SJSA1 (cell line): ENCODE results near the gene NFIA. TPM values are rescaled to one million over a fixed set of nuclear protein-coding genes. Genes with fewer than 3 reads are reported as not detected.

Experiments used
- DNase-seq, 2 experiments: peaks; one replicate each; pipeline ENCODE4 v3.0.0-alpha.2; 2015 to 2020; ENCODE audit warnings: low spot score in 2 of 2, low read depth in 1 of 2
- H3K27ac ChIP-seq: fragments of 250-450 bp; sonication (Bioruptor Pico); 2 replicates; pipeline ENCODE4 v1.5.1; 2020; ENCODE audit warnings: mild to moderate bottlenecking, moderate library complexity
- H3K27me3 ChIP-seq: fragments of 250-450 bp; sonication (Bioruptor Pico); replicated peaks from 2 replicates; pipeline ENCODE4 v1.5.1; 2020; ENCODE audit warnings: mild to moderate bottlenecking, moderate library complexity
- H3K36me3 ChIP-seq: fragments of 250-450 bp; sonication (Bioruptor Pico); 2 replicates; pipeline ENCODE4 v1.5.1; 2020; ENCODE audit warnings: mild to moderate bottlenecking
- H3K4me1 ChIP-seq: fragments of 250-450 bp; sonication (Bioruptor Pico); replicated peaks from 2 replicates; pipeline ENCODE4 v1.6.1; 2021; ENCODE audit warnings: mild to moderate bottlenecking
- H3K4me3 ChIP-seq: fragments of 250-450 bp; sonication (Bioruptor Pico); 2 replicates; pipeline ENCODE4 v1.5.1; 2020; ENCODE audit warnings: mild to moderate bottlenecking
- H3K9me3 ChIP-seq: fragments of 250-450 bp; sonication (Bioruptor Pico); replicated peaks from 2 replicates; pipeline ENCODE4 v1.5.1; 2020; ENCODE audit warnings: mild to moderate bottlenecking
- total RNA-seq: library from RNA; depleted of rRNA; stranded (reverse); fragments of >200 nt; shearing (Covaris generic); gene quantifications from 2 replicates; pipeline ENCODE4 v1.2.3, GENCODE V29; 2014

The NFIA gene
- total RNA-seq, 1 experiment from 2014 or later = 0.74 TPM

DNA sequence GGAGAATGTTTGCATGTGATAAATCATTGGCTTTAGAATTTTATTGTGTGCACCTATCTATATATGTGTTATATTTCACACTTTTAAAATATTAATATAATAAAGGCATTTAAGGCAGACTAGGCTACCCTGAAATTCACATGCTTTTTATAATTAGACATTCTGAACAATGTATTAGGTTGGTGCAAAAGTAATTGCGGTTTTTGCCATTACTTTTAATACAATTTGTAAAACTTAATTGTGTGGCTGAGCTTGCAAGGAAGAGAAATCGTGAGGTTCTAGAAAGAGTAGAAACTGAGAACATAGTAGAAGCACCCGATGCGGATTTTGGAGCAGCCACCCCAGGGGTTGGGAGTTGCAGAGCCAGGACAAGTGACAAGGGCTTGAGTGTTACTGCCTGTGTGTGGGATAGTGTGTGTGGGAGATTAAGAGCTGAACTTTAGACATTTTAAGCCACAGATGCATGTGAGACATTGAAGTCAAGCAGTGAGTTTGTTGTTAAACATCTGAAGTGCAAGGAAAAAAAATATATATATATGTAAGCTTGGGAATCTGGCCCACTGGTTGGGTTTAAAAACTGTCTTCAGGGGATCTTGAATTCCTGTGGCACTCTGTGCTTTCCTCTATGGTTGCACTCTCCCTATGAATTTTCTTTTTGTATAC is 398.0 kb downstream of the NFIA start:
- DNase-seq = no peak
- H3K4me3 ChIP-seq = no peak overlapping the region

DNA sequence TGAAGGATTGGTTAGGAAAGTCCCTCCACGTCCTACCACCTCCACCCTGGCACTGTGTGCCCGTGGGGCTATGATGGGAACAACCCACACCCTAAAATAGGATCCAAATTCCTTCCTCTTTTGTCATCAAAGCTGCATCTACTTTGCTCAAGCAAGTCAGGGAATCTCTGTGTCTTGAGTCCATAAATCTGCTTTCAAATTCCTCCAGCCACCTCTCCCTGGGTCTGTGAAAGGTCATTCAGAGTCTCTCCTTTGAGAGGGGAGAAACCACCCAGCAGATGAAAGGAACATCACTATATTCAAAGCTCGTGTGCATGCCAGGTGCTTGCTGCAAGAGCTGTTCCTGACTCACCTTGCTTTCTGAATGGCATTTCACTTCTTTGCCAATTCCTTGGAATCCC is 399.0 kb downstream of the NFIA start:
- Histone ChIP-seq H3K27ac (no peak overlapping the region), H3K9me3 (no peaks in the 10 kb centered on the region), H3K36me3 (no peaks in the 10 kb centered on the region), H3K4me3 (no peak overlapping the region), H3K4me1 (no peaks in the 10 kb centered on the region), H3K27me3 (no peaks in the 10 kb centered on the region)
- DNase-seq = no peak

More for the DNA sequence above, 398.0 kb downstream of the NFIA start:
- Histone ChIP-seq H3K4me1 (no peaks in the 10 kb centered on the region), H3K36me3 (no peaks in the 10 kb centered on the region), H3K27ac (no peak overlapping the region), H3K9me3 (no peaks in the 10 kb centered on the region), H3K27me3 (no peaks in the 10 kb centered on the region)

DNA sequence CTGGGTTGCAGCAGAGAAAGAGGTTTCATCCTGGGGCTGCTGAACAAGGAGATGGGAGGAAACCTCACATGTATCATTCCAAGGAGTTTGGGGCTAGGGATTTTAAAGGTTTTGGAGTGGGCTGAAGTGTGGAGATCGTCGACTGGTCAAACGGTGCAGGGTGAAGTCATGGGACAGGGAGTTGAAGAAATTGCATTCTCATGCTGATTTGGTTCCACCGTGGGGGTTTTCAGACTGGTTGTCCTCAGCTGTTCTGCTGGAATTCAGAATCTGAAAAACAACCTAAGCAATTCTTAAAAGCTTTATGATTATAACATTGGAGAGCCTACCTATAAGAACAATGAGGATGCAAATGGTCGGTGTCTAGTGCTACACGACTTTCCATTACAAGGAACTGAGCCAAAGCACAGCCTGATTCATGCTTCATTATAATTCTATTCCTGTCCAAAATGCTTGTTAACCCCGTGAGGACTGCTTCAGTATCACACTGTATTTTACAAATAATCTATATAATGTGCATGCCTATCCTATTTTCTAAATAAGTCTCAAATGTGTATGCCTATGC is 399.9 kb downstream of the NFIA start:
- Histone ChIP-seq H3K4me3 (no peak overlapping the region), H3K27me3 (no peaks in the 10 kb centered on the region), H3K36me3 (no peaks in the 10 kb centered on the region), H3K4me1 (no peaks in the 10 kb centered on the region), H3K27ac (no peak overlapping the region), H3K9me3 (0 out of 2 replicates have a peak, but pooled peaks cover 3% of the 10 kb centered on the region)
- DNase-seq = no peak

DNA sequence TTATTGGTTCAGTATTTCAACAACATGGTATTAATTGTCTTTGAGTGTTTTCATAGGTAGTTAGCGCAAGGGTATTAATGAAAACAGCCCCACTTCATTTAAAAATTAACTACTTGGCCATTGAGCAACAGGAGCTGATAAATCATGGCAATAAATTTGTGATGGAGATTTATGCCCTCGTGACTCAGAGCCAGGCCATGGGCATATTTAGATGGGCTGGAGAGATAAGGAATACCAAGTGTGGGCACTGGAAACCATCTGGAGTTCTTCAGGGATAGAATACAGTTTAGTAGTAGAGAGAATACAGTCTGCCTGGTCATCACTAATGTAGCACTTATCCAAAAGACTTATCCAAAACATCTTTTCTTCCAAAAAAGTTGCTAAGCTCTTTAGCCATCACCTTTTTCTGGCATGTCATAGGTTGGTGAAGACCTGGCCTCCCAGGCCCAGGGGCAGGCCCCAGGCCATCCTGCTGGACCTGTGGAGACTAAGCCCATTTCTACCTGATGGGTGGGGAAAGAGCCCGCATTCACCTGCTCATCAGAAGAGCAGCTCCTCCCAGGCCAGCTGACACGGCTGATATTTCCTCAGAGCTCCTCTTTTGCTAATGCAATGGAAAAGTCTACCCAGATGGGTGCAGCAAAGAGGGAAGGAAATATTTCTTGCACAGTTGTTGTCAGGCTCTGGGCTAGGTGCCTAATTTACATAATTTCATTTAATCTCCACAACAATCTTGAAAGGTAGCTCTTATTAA is 404.6 kb downstream of the NFIA start:
- no peak overlapping the region for H3K27ac ChIP-seq
- DNase-seq = no peak
- H3K9me3 ChIP-seq = 0 out of 2 replicates have a peak, but pooled peaks cover 3% of the 10 kb centered on the region
- H3K27me3 ChIP-seq = no peaks in the 10 kb centered on the region
- no peaks in the 10 kb centered on the region for H3K36me3 ChIP-seq
- H3K4me3 ChIP-seq = no peak overlapping the region
- H3K4me1 ChIP-seq = no peaks in the 10 kb centered on the region

DNA sequence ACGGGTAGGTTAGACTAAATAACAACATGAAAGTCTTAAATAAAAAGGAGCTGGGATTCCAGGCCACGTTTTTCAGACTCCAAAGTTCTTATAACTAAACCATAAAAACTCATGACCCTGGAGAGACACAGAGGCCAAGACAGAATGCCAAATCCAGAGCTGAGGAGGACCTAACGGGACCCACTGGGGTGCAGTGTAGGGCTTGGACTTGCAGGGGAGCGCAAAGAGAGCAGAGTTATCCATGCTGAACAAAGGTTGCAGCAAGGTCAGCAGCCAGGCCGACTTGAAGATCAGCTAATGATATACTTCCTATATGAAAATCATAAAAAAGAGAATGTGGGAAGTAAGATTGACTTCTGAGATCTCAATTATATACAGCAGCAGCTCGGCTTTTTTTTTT is 405.4 kb downstream of the NFIA start:
- H3K4me1 ChIP-seq = no peaks in the 10 kb centered on the region
- no peaks in the 10 kb centered on the region for H3K36me3 ChIP-seq
- H3K9me3 ChIP-seq = 0 out of 2 replicates have a peak, but pooled peaks cover 3% of the 10 kb centered on the region
- H3K4me3 ChIP-seq = no peak overlapping the region
- no peaks in the 10 kb centered on the region for H3K27me3 ChIP-seq
- no peak for DNase-seq
- no peak overlapping the region for H3K27ac ChIP-seq

DNA sequence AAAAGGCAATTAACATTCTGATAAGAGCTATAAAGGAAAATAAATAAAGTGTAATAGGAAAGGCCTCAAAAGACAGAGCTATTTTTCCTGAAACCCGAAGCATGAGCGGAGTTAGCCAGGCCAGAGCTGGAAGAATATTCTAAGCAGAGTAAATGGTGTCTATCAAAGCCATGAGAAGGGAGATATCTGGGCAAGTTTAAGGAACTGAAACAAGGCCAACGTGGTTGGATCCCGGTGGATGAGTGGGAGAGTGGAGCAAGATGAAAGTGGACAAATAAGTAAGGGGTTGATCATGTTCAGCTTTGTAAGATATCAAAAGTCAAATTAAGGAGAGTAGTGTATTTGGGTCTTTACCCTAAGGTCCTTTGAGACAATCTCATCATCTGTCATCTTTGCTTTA is 408.6 kb downstream of the NFIA start:
- Histone ChIP-seq H3K36me3 (no peaks in the 10 kb centered on the region), H3K4me1 (no peaks in the 10 kb centered on the region), H3K9me3 (0 out of 2 replicates have a peak, but pooled peaks cover 3% of the 10 kb centered on the region), H3K27me3 (no peaks in the 10 kb centered on the region), H3K27ac (no peak overlapping the region), H3K4me3 (no peak overlapping the region)
- DNase-seq = no peak

DNA sequence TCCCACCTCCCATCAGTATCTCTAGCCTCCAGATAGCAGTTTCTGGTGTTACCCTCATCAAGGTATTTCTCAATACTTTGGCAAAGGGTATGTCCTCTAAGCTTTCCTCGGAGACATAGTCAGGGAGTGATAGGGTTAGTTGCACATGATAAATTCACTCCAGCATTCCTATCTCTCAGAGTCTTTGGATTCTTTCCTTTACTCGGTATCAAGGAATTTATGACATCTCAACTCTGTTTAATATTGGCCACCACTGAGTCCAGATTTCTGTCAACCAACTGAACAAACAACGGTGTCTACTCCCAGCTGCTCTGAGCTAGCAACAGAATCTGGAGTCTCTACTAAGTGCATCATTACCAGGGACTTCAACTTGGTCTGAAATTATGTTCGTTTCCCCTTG is 409.1 kb downstream of the NFIA start:
- H3K4me1 ChIP-seq = no peaks in the 10 kb centered on the region
- no peaks in the 10 kb centered on the region for H3K36me3 ChIP-seq
- no peak overlapping the region for H3K27ac ChIP-seq
- H3K9me3 ChIP-seq = 0 out of 2 replicates have a peak, but pooled peaks cover 3% of the 10 kb centered on the region
- no peak for DNase-seq
- H3K4me3 ChIP-seq = no peak overlapping the region
- H3K27me3 ChIP-seq = no peaks in the 10 kb centered on the region

DNA sequence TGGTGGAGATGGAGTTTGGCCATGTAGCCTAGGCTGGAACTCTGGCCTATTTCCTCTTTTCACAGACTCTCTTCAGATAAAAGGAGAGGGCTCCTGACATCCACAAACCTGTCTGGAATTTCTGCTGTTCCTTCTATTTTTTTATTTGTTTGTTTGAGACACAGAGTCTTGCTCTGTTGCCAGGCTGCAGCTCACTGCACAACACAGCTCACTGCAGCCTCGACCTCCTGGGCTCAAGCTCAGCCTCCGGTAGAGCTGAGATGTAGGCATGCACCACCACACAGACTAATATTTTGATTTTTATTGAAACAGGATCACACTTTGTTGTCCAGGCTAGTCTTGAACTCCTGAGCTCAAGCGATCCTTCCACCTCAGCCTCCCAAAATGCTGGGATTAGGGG is 411.6 kb downstream of the NFIA start:
- H3K4me1 ChIP-seq = no peaks in the 10 kb centered on the region
- no peak for DNase-seq
- no peaks in the 10 kb centered on the region for H3K9me3 ChIP-seq
- H3K27ac ChIP-seq = no peak overlapping the region
- H3K4me3 ChIP-seq = no peak overlapping the region
- no peaks in the 10 kb centered on the region for H3K27me3 ChIP-seq
- H3K36me3 ChIP-seq = no peaks in the 10 kb centered on the region

DNA sequence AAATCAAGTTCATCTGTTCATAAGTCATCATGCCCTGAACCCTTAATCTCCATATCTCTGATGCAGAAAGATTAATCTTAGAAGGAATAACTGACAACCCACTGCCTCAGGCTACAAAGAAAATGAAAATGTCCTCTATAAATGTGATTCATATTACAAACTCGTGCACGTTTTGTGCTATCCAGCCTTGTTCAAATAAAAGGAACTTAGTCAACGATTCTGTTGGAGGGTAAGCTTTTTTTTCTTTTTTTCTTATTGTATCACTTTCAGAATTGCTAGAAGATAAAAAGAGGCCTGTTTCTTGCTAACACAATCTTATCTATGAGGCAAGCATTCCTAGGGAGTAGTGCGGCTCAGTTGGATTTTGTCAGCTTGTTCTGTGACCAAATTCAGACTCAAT is 414.1 kb downstream of the NFIA start:
- Histone ChIP-seq H3K27ac (no peak overlapping the region), H3K4me3 (no peak overlapping the region), H3K4me1 (no peaks in the 10 kb centered on the region), H3K27me3 (no peaks in the 10 kb centered on the region), H3K36me3 (no peaks in the 10 kb centered on the region), H3K9me3 (no peaks in the 10 kb centered on the region)
- DNase-seq = no peak

DNA sequence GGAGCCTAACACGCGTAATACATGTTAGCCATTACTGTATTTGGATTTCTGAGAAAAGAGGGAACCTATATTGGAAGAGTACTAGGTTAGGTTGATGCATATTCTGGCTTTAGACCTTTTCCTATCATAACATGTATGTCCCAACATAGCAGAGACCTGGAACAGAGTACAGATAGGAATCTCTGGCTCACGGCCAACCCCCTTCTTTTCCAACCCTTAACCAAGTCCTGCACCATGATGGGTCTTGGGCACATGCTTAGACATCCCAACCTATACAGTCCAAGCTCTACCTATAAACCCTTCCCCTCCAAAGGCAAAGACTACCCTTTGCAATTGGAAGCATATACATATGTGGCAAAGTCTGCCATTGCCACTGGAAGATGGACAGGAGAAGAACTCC is 414.7 kb downstream of the NFIA start:
- Histone ChIP-seq H3K27me3 (no peaks in the 10 kb centered on the region), H3K36me3 (no peaks in the 10 kb centered on the region), H3K27ac (no peak overlapping the region), H3K4me3 (no peak overlapping the region), H3K9me3 (no peaks in the 10 kb centered on the region), H3K4me1 (no peaks in the 10 kb centered on the region)
- no peak for DNase-seq

DNA sequence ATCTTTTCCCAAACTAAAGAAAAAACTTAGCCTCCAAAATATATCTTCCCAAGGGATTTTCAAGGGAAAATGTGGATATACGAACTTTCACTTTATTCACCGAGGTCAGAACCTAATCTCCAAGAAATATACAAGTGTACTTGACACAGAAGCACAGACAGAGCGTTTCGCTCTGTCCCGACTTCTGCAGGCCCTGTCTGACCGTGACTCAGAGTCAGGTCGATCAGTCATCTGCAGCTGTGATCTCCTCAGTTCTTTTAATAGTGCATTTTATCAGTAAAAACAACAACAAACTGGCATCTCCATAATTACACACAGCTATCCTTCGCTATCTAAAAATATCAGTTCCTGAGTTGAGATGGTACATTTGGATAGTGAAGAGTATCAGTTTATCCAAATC is 416.0 kb downstream of the NFIA start:
- Histone ChIP-seq H3K9me3 (no peaks in the 10 kb centered on the region), H3K4me3 (no peak overlapping the region), H3K27me3 (no peaks in the 10 kb centered on the region), H3K36me3 (no peaks in the 10 kb centered on the region), H3K27ac (no peak overlapping the region), H3K4me1 (no peaks in the 10 kb centered on the region)
- DNase-seq = no peak

DNA sequence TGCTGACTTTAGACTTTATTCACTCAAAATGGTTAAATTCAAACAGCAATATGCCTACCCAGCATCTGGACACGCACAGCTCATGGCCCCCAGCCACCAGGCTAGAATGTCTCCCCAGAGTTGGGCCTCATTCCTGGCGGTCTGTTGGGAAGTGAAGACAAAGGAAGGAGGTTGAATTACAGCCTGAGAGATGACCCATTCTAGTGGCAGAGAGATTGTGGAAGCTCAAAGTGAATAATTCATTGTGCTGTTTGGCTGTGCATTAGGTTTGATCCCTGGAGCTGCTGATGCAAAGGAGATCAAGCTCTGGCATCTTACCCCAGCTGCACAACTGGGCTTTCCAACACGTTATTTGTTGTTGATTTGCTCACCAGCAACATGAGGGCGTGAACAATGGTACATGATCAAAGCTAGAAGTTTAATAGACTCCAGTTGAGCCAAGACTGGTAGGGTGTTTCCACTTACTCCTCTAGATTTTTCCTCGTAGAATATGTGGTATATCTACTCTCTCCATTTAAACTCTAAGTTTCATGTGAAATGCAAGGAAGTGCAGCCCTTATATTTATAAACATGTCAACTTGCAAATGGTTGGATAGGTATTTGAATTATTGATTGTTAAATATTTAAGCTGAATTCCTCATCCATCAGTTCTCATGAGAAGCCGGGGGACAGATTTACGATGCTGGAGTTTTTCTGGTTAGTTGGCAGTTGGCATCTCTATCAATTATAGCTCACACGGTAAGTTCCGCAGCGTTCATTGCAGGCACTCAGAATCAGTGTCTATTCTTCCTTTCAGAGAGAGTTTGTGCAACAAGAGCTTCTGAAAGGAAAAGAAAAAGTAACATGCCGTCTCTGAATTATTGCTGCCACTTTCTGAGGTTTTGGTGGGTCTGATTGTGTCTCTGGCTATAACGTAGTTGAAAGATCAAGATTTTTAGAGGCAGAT is 419.9 kb downstream of the NFIA start:
- no peaks in the 10 kb centered on the region for H3K27me3 ChIP-seq
- H3K9me3 ChIP-seq = no peaks in the 10 kb centered on the region
- DNase-seq = no peak
- H3K4me3 ChIP-seq = no peak overlapping the region
- H3K36me3 ChIP-seq = no peaks in the 10 kb centered on the region
- no peaks in the 10 kb centered on the region for H3K4me1 ChIP-seq
- H3K27ac ChIP-seq = no peak overlapping the region

DNA sequence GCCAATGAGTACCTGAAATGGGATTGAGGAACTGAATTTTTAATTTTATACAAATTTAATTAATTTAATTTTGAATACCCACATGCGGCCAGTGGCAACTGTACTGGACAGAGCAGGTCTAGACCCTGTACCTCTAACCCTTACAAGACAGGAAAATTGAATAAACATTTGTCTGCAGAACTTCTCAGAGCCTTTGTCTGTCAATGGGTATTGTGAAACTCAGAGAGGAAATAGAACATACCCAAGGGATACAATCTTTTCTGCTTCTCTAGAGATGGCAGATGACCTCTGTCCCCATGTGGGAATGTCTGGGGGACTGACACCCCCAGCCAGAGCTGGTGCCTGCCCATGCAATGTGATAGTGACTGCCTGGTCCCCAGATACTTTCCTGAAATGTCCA is 421.9 kb downstream of the NFIA start:
- Histone ChIP-seq H3K9me3 (no peaks in the 10 kb centered on the region), H3K27ac (no peak overlapping the region), H3K4me3 (no peak overlapping the region), H3K36me3 (no peaks in the 10 kb centered on the region), H3K4me1 (no peaks in the 10 kb centered on the region), H3K27me3 (no peaks in the 10 kb centered on the region)
- no peak for DNase-seq
